GM21360 (cell line): ENCODE data around the gene MAML3.

Source experiments
- ATAC-seq: cut with Tn5 transposase; IDR thresholded peaks from one replicate; pipeline ENCODE4 v1.9.1; 2021; ENCODE audit warnings: mild to moderate bottlenecking, moderate library complexity; ENCODE audit not compliant: unreplicated experiment

MAML3 gene

GRCh38 chr4:139907001-139907809 is 246.8 kb downstream of the MAML3 start:
- no peak for ATAC-seq

- ATAC-seq, result no peak
Observed at GRCh38 chr4:139905489-139905888, 248.5 kb downstream of the MAML3 start.

GRCh38 chr4:139904406-139904805 is 249.6 kb downstream of the MAML3 start:
- no peak for ATAC-seq

- no peak for ATAC-seq
Observed at GRCh38 chr4:139903845-139904244, 250.1 kb downstream of the MAML3 start.

- no peak for ATAC-seq
Observed at GRCh38 chr4:139902321-139903320, 251.4 kb downstream of the MAML3 start.

GRCh38 chr4:139901531-139902320 is 252.3 kb downstream of the MAML3 start:
- ATAC-seq, result no peak

- no peak for ATAC-seq
Observed at GRCh38 chr4:139900964-139901376, 253.0 kb downstream of the MAML3 start.

GRCh38 chr4:139899346-139899745 is 254.6 kb downstream of the MAML3 start:
- no peak for ATAC-seq

GRCh38 chr4:139898293-139898692 is 255.7 kb downstream of the MAML3 start:
- ATAC-seq, result no peak

- ATAC-seq, result no peak
Observed at GRCh38 chr4:139896091-139896604, 257.8 kb downstream of the MAML3 start.

GRCh38 chr4:139893801-139894200 is 260.2 kb downstream of the MAML3 start:
- ATAC-seq, result no peak

- ATAC-seq, result no peak
Observed at GRCh38 chr4:139892973-139893736, 260.8 kb downstream of the MAML3 start.

GRCh38 chr4:139890816-139891215 is 263.2 kb downstream of the MAML3 start:
- ATAC-seq, result no peak

- ATAC-seq, result no peak
Observed at GRCh38 chr4:139889901-139890300, 264.1 kb downstream of the MAML3 start.

GRCh38 chr4:139889264-139889663 is 264.7 kb downstream of the MAML3 start:
- no peak for ATAC-seq

- peak; percentile 81 for ATAC-seq
Observed at GRCh38 chr4:139887962-139888735, 265.8 kb downstream of the MAML3 start.

GRCh38 chr4:139887376-139887802 is 266.6 kb downstream of the MAML3 start:
- ATAC-seq, result no peak

- ATAC-seq, result no peak
Observed at GRCh38 chr4:139886798-139887197, 267.2 kb downstream of the MAML3 start.

GRCh38 chr4:139884438-139884837 is 269.5 kb downstream of the MAML3 start:
- no peak for ATAC-seq
